ENCODE data around the gene CXXC1.
"Not testable (repeated sequence)": the region's sequence is repeated elsewhere in the genome, so short reads cannot be mapped to it uniquely, and the experiment has no call there.

CXXC1 gene

DNA sequence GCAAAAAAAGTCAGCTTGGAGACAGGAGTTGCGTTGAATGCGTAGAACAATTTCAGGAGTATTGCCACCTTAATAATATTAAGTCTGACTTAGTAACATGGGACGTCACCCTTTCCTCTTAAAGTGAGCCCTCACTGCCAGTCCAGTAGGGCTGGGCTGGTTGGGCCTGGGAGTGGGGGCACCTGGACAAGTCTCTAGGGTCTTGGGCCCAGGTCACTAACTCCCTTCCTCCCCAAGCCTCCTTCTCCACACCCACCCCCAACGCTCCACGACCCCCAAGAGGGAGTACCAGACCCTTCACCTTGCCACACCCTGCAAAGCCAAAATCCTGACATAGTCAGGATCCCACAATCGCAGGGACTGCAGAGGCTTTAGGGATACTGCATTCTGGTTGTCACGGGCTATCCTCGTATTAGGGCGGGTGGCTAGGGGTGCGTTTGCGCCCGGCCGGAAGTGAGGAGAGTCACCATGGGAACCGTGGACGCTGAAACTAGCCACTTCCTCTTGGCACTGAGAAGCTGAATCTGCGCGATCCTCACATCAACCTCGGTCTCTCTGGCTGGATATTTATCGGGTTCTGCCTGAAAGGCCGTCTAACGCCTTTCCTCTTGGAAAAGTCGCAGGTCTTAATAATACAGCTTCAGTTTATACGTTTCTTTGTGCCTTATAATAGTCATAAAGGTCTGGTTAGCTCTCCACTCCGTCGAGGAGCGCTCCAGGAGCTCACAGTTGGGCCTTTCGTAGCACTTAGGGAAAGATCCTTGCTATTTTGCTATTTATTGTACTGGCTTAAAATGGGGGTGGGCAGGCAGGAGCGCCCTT lies 10.3 kb upstream of the CXXC1 start:
- no peaks in the 10 kb centered on the region for H3F3A ChIP-seq (ENCODE audit: insufficient read depth, low read length)
- H3K4me3 ChIP-seq (ENCODE audit: low read length), result peak overlapping the region; percentile 49
- peak overlapping the region; percentile 8; the same call in 1 of the 2 replicates for H3K9ac ChIP-seq (ENCODE audit: low read length)
- H3K9me3 ChIP-seq (replicated peaks; ENCODE audit: insufficient read depth, low read length), result no peaks in the 10 kb centered on the region
- H2AFZ ChIP-seq (ENCODE audit: low read length), result peak overlapping the region; percentile 80
- no peak overlapping the region for H3K27ac ChIP-seq (ENCODE audit: low read length)
- DNase-seq, result peak; percentile 89
- H3K4me1 ChIP-seq (ENCODE audit: low read length), result no peaks in the 10 kb centered on the region
- H3K79me2 ChIP-seq (ENCODE audit: low read length), result no peaks in the 10 kb centered on the region
- peak overlapping the region; percentile 78 for H3K4me2 ChIP-seq (ENCODE audit: low read depth, low read length)
- no peaks in the 10 kb centered on the region for H3K36me3 ChIP-seq (replicated peaks; ENCODE audit: insufficient read depth, low read length)
- H3K27me3 ChIP-seq (replicated peaks; ENCODE audit: insufficient read depth, low read length), result no peaks in the 10 kb centered on the region
- TF ChIP-seq EZH2phosphoT487 (IDR thresholded peaks at IDR 0.05; ENCODE audit: low read length), result no peak
- TF ChIP-seq, protein P1, sequence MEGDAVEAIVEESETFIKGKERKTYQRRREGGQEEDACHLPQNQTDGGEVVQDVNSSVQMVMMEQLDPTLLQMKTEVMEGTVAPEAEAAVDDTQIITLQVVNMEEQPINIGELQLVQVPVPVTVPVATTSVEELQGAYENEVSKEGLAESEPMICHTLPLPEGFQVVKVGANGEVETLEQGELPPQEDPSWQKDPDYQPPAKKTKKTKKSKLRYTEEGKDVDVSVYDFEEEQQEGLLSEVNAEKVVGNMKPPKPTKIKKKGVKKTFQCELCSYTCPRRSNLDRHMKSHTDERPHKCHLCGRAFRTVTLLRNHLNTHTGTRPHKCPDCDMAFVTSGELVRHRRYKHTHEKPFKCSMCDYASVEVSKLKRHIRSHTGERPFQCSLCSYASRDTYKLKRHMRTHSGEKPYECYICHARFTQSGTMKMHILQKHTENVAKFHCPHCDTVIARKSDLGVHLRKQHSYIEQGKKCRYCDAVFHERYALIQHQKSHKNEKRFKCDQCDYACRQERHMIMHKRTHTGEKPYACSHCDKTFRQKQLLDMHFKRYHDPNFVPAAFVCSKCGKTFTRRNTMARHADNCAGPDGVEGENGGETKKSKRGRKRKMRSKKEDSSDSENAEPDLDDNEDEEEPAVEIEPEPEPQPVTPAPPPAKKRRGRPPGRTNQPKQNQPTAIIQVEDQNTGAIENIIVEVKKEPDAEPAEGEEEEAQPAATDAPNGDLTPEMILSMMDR (IDR thresholded peaks at IDR 0.05; ENCODE audit: low read length), result no peak
- no peak for TF ChIP-seq EZH2 (optimal IDR thresholded peaks at IDR 0.05; ENCODE audit: low read depth, low read length)
- no peaks in the 10 kb centered on the region for H4K20me1 ChIP-seq (ENCODE audit: insufficient read depth, low read length)
- H3K9me2 ChIP-seq (replicated peaks; ENCODE audit: insufficient read depth, low read length), result no peaks in the 10 kb centered on the region

DNA sequence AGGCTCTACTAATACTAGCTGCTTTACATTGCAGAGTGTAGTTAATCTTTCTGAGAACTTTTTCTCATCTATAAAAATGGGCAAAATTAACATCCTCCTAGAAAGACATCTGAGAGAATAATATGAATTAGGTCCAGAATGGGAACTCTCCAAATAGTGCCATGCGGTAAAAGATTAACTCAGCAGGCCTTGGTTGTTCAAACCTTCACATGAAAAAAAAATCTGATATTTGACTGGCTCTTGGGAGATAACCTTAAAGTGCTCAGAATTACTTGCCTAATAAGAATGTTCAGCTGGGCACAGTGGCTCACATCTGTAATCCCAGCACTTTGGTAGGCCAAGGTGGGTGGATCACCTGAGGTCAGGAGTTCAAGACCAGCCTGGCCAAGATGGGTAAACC lies 5.5 kb upstream of the CXXC1 start:
- H3K4me2 ChIP-seq (ENCODE audit: low read depth, low read length), result no peak overlapping the region
- no peak for DNase-seq
- no peak for TF ChIP-seq EZH2 (optimal IDR thresholded peaks at IDR 0.05; ENCODE audit: low read depth, low read length)
- H3K27me3 ChIP-seq (replicated peaks; ENCODE audit: insufficient read depth, low read length), result no peaks in the 10 kb centered on the region
- H3K9ac ChIP-seq (ENCODE audit: low read length), result no peak overlapping the region
- no peaks in the 10 kb centered on the region for H4K20me1 ChIP-seq (ENCODE audit: insufficient read depth, low read length)
- no peaks in the 10 kb centered on the region for H3K9me3 ChIP-seq (replicated peaks; ENCODE audit: insufficient read depth, low read length)
- no peaks in the 10 kb centered on the region for H3K9me2 ChIP-seq (replicated peaks; ENCODE audit: insufficient read depth, low read length)
- H2AFZ ChIP-seq (ENCODE audit: low read length), result no peak overlapping the region
- H3K79me2 ChIP-seq (ENCODE audit: low read length), result no peaks in the 10 kb centered on the region
- no peaks in the 10 kb centered on the region for H3K36me3 ChIP-seq (replicated peaks; ENCODE audit: insufficient read depth, low read length)
- H3K4me3 ChIP-seq (ENCODE audit: low read length), result no peak overlapping the region
- H3K27ac ChIP-seq (ENCODE audit: low read length), result no peak overlapping the region
- H3F3A ChIP-seq (ENCODE audit: insufficient read depth, low read length), result no peaks in the 10 kb centered on the region
- no peaks in the 10 kb centered on the region for H3K4me1 ChIP-seq (ENCODE audit: low read length)

DNA sequence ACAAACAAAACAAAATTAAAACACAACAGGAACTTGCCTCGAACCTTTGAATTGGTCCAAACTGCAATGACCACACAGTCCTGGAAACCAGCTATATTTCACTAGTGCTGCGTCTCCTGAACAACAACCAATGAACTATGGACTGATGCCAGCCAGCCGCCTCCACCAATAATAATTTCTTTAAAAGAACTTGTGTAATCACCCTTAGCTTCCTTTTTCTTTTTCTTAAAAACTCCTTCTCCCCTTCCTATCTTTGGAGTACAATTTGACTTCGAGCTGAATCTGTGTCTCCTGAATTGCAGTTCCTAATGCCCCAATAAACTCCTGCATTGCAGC lies 1.6 kb upstream of the CXXC1 start:
- Histone ChIP-seq H2AFZ (ENCODE audit: low read length) (no peak overlapping the region), H4K20me1 (ENCODE audit: insufficient read depth, low read length) (no peaks in the 10 kb centered on the region), H3K4me3 (ENCODE audit: low read length) (no peak overlapping the region), H3K27ac (ENCODE audit: low read length) (no peak overlapping the region), H3K9ac (ENCODE audit: low read length) (no peak overlapping the region), H3K9me3 (replicated peaks; ENCODE audit: insufficient read depth, low read length) (no peaks in the 10 kb centered on the region), H3K79me2 (ENCODE audit: low read length) (peaks cover 23% of the 10 kb centered on the region), H3K4me2 (ENCODE audit: low read depth, low read length) (no peak overlapping the region), H3K27me3 (replicated peaks; ENCODE audit: insufficient read depth, low read length) (no peaks in the 10 kb centered on the region), H3K36me3 (replicated peaks; ENCODE audit: insufficient read depth, low read length) (no peaks in the 10 kb centered on the region), H3K4me1 (ENCODE audit: low read length) (peaks cover 6% of the 10 kb centered on the region; the same call in 1 of the 2 replicates), H3F3A (ENCODE audit: insufficient read depth, low read length) (no peaks in the 10 kb centered on the region), H3K9me2 (replicated peaks; ENCODE audit: insufficient read depth, low read length) (no peaks in the 10 kb centered on the region)
- DNase-seq, result no peak
- TF ChIP-seq, protein P1 (IDR thresholded peaks at IDR 0.05; ENCODE audit: low read length), result no peak
- TF ChIP-seq EZH2 (optimal IDR thresholded peaks at IDR 0.05; ENCODE audit: low read depth, low read length), result no peak
- TF ChIP-seq EZH2phosphoT487 (IDR thresholded peaks at IDR 0.05; ENCODE audit: low read length), result no peak

DNA sequence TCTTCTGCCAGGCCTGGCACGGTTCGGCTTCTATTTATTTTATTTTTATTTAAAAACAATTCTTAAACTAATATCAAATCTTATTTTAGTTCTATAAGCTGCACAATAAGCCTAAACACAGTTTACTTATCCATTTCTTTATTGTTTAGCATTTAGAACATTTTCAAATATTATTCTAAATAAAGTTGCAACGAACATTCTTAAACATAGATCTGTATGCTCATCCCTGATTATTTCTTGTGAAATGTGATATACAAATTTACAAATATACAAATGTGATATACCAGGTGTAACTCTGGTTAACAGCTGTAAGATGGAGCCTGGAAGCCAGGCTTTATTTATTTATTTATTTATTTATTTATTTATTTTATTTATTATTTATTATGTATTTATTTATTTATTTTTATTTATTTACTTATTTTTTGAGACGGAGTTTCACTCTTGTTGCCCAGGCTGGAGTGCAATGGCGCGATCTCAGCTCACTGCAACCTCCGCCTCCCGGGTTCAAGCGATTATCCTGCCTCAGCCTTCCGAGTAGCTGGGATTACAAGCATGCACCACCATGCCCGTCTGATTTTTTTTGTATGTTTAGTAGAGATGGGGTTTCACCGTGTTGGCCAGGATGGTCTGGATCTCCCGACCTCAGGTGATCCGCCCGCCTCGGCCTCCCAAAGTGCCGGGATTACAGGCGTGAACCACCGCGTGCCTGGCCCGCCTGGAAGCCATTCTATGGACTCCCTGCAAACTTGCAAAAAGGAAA lies 1.0 kb upstream of the CXXC1 start:
- Histone ChIP-seq H3K27ac (ENCODE audit: low read length) (peak overlapping the region; percentile 77; the same call in 1 of the 2 replicates), H3K79me2 (ENCODE audit: low read length) (peaks cover 23% of the 10 kb centered on the region), H3K4me2 (ENCODE audit: low read depth, low read length) (peak overlapping the region; percentile 88), H3K4me3 (ENCODE audit: low read length) (peak overlapping the region; percentile 98), H2AFZ (ENCODE audit: low read length) (peak overlapping the region; percentile 94), H3K9ac (ENCODE audit: low read length) (peak overlapping the region; percentile 70; the same call in 1 of the 2 replicates)
- not testable (repeated sequence) for H3K27me3 ChIP-seq (replicated peaks; ENCODE audit: insufficient read depth, low read length); H4K20me1 ChIP-seq (ENCODE audit: insufficient read depth, low read length); H3K9me2 ChIP-seq (replicated peaks; ENCODE audit: insufficient read depth, low read length); H3K4me1 ChIP-seq (ENCODE audit: low read length); H3K9me3 ChIP-seq (replicated peaks; ENCODE audit: insufficient read depth, low read length); H3F3A ChIP-seq (ENCODE audit: insufficient read depth, low read length); H3K36me3 ChIP-seq (replicated peaks; ENCODE audit: insufficient read depth, low read length); DNase-seq
